Mesenteric fat pad (tissue), 1 donor: ENCODE measurements around the gene IPO13. TPM values are rescaled to one million over a fixed set of nuclear protein-coding genes. Genes with fewer than 3 reads are reported as not detected.

Source experiments
- DNase-seq: peaks from one replicate; pipeline ENCODE4 v3.0.0-alpha.2; 2020; ENCODE audit warnings: low spot score
- total RNA-seq: library from RNA; stranded (reverse); fragmentation: NEBNext Ultra II Directional; extraction: Animal tissue kit (Norgen Biotek cat#: 25700); gene quantifications from one replicate; pipeline ENCODE4 v1.2.1, GENCODE V29; 2021
- donor health status: DM: yes; HTN: yes; CAD: no.

The IPO13 gene
- total RNA-seq, 1 donor from 2014 or later, result 26.1 TPM

DNA sequence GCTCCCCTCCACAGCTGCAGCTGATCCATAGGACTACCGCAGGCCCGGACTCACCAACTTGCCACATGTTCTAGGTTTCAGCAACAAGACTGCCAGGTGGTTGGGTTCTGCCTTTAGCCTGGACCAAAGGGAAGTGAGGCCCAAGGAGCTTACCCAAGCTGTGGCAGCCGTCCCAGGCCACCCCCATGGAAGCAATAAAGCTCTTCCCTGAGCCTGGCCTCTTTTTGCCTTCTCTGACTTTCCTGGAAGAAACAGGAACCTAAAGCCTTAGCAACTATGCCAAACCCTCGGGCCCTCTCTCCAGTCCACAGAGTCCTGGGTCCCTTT, 15.8 kb upstream of the IPO13 start:
- DNase-seq, result no peak

DNA sequence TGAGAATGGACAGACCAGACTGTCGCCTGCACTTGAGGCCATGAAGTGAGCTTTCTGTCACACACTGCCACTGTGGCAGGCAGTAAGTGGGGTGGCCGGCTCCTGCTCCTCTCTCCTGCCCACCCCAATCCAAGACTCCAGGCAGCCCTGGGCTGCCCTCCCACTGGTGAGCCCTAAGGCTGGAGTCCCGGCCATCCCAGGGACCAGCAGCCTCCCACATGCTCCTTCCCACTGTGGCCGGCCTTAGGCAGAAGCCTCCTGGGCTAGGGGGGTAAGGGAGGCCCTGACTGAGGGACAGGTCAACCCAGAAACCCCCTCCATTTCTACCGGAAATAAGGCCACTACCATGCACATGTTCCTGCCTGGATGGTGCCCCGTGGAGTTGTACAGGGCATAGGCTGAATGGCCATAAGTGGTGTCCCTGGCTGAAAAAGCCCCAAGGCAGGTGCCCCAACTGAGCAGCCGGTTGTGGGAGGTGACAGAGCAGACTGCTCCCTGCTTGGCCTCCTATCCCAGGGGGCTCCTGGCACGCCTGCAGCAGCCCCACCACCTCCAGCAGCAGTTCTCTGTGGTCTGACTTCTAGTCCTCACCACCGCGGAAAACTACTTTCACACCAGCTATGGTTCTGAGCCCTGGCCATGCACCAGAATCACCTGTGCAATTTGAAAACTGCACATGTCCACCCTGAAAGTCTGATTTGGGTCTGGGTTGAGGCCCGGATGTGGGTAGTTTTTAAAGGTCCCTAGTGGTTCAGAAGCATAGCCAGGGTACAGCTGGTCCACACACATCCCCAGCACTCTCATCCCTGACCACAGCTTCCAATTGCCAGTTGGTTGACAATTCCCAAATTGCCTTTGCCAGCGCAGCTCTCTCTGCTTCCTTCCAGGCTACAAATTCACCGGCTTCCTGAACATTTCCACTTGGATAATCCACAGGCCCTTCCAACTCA, 14.8 kb upstream of the IPO13 start:
- no peak for DNase-seq

DNA sequence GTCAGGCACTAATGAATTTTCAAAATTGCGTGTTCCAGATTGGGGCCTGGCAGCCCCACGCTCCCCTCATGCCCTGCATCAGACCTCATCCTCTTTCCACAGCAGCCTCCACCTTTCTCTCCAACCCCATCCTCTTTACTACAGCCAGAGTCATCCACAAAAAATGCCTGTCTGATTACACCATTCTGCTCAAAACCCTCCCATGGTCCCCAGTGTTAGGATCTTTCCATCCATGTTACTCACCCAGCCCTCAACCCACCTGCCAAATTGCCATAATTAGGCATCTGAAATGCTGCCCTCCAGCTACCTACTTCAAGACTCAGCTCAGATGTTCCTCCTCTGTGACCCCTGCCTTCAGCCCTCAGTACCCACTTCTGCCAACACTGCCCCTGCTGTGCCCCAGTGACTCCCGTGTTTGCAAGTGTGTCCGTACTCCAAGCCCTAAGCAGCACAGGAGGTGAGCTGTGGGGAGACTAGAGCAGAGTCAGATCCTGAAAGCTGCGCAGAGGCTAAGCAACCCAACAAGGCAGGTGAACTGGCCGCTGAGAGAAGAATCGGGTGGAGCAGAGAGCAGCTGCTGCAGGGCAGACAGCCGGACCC, 13.9 kb upstream of the IPO13 start:
- no peak for DNase-seq

DNA sequence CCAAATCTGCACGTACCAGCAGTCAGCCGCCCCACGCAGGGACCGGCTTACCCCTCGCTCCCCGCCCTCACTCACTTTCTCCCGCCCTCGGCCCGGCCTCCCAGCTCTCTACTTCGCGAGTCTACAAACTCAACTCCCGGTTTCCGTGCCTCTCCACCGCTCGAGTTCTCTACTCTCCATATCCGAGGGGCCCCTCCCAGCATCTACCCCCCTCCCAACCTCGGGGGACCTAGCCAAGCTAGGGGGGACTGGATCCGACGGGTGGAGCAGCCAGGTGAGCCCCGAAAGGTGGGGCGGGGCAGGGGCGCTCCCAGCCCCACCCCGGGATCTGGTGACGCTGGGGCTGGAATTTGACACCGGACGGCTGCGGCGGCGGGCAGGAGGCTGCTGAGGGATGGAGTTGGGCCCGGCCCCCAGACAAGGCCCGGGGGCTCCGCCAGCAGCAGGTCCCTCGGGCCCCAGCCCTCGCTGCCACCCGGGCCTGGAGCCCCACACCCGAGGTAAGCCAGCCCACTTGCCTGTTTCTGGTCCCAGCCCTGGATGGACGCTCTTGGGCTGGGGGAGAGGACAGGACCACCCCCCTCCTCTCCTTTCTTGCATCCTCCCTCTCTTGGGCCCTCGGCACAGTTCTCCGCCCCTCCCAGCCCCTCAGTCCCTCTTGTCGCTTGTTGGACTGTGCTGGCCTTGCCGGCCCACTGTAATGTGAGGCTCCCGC, 13.2 kb upstream of the IPO13 start, which contains the start of gene ARTN:
Gene ARTN (plus strand): TSS at position 416 of the 715 bp plus-strand sequence. CDS start 1,856 bp downstream, outside the sequence.
- no peak for DNase-seq

DNA sequence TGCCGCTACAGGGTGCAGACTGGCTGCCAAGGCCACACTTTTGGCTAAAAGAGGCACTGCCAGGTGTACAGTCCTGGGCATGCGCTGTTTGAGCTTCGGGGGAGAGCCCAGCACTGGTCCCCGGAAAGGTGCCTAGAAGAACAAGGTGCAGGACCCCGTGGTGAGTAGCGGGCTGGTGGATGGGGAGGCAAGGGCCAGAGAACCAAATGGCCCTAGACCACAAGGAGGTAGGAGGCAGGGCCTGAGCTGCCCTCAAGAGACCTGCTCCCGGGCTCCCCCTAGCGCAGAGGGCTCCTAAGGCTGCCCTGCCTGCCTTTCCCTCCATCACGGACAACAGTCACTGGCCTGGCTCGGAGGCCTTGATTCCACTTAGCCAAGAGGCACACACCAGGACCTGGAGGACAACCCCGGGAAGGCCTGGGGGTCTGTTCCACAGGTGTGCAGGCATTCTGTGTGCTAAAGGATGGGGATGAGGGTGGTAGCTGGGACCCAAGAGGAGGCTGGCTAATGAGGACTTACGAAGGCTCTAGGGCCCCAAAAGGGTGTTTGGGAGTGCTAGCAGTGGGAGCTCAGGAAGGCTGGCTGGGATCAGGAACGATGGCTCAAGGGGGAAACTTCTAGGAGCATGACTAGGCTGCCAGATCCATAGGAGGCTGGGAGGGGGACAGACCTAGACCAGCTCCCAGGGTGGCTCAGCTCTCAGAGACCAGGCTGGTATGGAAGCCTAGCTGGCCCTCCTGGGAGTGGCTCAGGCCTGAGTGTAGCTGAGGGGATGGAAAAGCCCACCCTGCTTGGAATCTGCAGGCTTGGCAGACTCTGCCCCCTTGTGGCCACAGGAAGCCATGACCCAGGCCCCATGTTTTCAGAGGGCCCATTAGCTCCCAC, 12.4 kb upstream of the IPO13 start:
- DNase-seq, result no peak

DNA sequence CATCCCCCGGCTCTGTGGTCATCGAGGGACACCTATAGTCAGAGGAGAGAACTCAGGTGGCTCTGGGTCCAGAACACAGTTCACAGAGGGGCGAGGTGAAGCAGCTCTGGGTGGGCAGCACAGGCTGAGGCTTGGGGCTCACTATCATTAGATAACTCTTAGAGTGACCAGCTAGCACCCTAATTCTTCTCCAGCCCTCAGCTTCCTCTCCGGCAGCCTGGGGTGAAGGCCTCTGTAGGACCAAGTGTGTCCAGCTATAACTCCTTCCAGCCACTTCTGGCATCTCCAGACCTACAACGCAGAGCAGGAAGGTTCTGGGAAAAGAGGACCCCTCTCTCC, 11.8 kb upstream of the IPO13 start:
- DNase-seq, result no peak

DNA sequence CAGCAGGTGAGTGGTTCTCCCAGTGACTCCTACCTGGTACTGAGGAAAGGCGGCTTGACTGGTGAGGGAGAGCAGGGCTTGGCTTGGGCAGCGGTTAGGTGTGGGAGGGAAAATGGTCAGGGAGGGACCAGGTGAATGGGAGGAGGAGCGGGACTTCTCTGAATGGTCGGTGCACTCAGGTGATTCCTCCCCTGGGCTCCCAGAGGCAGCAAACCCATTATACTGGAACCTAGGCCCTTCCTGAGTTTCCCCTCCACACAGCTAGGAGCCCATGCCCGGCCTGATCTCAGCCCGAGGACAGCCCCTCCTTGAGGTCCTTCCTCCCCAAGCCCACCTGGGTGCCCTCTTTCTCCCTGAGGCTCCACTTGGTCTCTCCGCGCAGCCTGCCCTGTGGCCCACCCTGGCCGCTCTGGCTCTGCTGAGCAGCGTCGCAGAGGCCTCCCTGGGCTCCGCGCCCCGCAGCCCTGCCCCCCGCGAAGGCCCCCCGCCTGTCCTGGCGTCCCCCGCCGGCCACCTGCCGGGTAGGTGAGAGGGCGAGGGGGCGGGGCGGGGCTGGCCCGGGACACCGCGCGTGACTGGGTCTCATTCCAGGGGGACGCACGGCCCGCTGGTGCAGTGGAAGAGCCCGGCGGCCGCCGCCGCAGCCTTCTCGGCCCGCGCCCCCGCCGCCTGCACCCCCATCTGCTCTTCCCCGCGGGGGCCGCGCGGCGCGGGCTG, 10.9 kb upstream of the IPO13 start:
- DNase-seq, result no peak

DNA sequence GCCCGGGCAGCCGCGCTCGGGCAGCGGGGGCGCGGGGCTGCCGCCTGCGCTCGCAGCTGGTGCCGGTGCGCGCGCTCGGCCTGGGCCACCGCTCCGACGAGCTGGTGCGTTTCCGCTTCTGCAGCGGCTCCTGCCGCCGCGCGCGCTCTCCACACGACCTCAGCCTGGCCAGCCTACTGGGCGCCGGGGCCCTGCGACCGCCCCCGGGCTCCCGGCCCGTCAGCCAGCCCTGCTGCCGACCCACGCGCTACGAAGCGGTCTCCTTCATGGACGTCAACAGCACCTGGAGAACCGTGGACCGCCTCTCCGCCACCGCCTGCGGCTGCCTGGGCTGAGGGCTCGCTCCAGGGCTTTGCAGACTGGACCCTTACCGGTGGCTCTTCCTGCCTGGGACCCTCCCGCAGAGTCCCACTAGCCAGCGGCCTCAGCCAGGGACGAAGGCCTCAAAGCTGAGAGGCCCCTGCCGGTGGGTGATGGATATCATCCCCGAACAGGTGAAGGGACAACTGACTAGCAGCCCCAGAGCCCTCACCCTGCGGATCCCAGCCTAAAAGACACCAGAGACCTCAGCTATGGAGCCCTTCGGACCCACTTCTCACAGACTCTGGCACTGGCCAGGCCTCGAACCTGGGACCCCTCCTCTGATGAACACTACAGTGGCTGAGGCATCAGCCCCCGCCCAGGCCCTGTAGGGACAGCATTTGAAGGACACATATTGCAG, 10.2 kb upstream of the IPO13 start:
- DNase-seq, result no peak

DNA sequence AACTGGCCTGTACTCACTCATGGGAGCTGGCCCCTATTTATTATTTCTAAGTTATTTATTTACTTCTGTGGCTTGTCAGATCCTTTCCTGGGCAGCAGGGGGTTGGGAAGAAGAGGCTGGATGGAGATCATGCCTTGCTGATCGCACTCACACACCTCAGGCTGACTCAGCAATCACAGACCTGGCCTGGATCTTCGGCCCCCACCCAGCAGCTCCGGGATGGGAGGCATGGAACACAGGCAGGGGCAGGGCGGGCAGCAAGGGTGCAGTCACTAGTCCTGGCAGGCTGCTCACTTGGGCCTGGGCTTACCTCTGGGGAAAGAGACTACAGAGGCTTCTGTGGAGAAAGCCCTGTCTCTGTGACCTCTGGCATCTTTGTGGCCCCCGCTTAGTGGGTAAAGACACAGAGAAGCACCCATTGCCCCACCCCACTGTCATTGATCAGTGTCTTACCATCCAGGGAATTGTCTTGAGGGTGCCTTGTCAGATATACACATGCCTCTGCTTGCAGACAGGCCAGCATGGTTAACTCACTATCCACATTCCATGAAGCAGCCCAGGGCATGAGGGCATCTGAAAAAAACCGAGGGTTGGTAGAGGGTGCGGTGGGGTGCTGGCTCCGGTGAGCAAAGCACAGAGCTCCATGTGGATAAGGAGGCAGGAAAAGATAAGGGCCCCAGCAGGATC, 9.4 kb upstream of the IPO13 start:
- no peak for DNase-seq

DNA sequence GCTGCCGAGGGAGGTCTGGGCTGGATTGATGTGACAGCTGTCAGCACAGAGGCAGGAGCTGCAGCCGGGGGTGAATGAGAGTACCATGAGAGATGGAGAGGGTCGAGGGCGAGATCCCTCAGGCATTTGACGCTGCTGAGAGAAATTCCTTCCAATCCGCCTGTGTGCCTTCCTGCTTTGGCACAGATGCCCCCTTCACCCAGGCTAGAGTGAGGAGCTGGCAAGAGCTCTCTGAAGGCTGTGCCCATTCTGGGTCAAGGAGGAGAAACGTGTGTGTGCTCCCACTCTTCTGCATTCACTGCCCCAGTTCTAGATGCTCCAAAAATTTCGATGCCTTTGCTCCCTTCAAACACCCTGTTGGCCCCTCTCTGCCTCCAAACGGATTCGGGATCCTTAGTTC, 8.4 kb upstream of the IPO13 start:
- DNase-seq, result no peak

DNA sequence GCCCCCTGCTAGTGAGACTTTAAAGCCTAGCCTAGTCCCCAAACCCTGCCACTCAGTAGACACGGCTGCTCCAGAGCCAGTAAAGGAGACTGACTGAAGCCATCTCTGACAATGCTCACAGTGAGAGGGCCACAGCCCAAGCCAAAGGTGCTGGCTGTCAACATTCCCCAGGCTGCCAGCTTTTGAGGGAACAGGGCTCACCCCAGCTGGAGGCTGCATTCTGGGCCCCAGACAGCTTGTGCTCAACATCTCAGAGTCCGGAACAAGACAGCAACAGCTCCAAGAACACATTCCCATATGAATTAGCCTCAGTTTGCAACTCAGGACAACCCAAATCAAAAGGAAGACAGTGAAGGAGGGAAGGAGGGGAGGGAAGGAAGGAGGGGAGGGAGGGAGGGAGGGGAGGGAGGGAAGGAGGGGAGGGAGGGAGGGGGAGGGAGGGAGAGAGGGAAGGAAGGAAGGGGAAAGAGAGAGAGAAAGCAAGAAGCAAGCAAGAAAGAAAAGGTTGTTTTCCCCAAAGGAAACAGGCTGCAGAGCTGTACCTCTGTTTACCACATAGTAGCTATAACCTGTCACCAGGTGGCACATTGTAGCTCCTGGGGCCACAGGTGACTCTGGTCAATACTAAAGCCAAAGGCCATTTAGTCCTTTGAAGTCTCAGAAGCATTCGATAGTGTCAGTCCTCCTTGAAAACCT, 7.7 kb upstream of the IPO13 start:
- no peak for DNase-seq

DNA sequence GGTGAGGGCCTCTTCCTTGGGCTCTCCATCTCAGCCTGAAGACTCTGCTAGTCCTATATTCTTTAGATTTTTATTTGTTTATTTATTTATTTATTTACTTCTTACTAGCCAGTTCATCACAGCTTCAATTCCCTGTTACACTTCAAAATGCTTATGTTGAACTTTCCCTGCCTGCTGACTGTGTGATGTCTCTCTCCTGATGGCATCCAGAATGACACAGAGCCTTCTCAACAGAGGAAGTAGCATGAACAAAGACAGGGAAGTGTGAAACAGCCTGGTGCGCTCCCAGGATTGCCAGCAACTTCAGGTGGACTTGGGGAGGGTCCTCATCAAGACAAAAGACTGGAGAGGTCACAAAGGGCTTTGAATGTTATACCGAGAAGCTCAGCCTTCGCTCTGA, 4.3 kb upstream of the IPO13 start:
- no peak for DNase-seq

DNA sequence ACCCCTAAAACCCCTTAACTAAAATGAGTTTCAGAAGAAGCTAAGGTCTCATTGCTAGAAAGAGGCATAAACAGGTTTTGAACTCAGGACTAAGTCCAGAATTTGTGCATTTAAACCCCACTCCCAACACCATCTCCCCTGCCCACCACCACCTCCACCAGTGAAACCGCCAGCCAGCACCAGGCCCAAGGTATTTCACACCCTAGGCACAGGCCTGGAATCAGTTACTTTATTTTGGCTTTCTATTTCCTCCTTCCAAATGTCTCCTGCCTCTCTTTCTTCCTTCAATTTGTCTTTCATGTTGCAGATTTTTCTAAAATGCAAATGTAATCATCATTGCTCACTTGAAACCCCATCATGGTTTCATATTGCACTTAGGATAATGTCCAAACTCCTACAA, 1.9 kb upstream of the IPO13 start:
- DNase-seq, result no peak

DNA sequence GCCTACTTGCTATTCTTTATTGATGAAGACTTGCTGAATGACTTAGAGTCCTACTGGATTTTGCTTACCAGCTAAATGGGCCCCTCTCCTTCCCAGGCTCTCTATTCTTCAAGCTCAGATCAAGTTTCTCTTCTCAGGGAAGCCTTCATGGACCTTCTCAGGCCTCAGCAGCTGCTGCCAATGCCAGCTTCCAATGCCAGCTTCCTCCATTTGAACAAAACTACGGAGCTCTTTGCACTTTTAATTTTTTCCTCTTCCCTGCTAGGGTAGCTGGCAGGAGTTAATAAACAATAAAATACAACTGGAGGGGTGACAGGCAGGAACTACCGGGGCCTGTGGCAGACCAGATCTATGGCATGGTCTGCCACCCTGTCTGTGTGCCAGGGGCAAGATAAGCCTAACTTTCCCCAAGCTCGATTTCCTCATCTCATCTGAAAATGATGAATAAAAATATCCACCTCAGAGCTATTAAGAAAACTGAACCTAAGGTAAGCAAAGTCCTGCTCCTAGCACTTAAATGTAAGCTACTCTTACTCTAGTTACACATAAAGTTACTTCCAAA, 995 bp upstream of the IPO13 start:
- no peak for DNase-seq

DNA sequence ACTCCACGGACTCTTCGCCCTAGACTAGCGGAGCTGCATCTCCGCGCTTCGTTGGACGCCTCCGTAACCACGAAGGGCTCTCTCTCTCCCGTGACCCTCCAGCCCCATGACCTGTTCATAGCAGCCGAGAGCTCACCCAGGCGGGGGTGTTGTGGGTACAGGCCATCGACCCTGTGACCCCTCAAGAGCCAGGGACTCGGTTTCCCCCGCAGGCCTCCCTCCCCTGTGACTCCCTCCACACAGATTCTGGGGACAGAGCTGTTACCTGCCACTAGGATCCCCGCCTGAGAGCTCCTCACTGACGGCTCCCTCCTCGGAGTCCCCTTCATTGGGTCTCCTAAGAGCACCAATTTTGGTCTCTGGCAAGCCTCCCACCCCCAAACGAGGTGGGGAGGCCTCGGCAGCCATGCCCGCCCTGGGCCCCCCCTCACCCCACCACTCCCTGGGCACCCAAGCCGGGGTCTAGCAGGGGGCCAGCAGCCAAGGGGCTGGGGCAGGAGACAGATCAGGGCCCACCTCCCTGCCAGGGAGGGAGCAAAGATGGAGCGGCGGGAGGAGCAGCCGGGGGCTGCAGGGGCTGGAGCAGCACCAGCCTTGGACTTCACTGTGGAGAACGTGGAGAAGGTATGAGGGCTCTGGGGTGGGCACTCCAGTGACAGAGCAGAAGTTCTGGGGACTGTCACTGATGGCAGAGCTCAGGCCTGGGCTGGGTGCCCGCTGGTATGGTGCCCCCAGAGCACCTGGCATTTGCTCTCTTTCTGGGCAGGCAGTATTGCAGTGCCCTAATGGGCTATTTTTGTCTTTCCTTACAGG, 517 bp downstream of the IPO13 start:
- DNase-seq, result no peak

DNA sequence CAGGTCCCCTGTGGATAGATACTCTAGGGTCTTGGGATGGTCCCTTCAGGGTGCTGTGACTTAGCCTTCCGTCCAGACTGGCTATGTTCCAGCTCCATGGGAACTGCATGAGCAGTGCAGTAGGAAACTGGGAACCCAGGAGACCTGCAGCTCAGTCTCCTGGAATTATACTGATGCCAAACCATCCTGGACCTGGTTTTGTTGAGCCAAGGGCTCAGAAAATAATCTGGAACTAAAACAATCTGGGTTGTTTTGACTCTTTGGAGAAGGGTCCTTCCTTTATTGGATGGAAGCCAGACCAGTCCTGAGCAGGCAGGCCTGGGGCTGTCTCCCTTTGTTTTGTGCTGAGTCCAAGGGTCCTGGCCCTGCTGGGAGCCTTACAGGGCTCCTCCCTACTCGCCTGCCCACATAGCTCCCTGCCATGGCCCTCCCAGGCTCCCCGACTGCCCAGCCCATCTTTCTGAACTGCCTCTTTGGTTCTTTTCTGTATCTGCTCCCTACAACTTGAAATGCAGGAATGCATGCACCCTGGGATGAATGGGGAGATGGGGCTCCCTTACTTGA, 1.2 kb downstream of the IPO13 start:
- no peak for DNase-seq

DNA sequence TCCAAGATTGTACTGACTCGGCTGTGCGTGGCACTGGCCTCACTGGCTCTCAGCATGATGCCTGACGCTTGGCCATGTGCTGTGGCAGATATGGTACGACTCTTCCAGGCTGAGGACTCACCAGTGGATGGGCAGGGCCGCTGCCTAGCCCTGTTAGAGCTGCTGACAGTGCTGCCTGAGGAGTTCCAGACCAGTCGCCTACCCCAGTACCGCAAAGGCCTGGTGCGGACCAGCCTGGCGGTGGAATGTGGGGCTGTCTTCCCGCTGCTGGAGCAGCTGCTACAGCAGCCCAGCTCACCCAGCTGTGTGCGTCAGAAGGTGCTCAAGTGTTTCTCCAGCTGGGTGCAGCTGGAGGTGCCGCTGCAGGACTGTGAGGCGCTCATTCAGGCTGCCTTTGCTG, 2.9 kb downstream of the IPO13 start:
- no peak for DNase-seq
